NCI-H2171 treated with DMSO at 0.1 percent for 48 hours (cell line): Measurements from ENCODE around the gene C7orf25.

Experiments
- DNase-seq: peaks from one replicate; lab custom pipeline; 2025; lab: John Stamatoyannopoulos, UW

Gene C7orf25

GRCh38 chr7:42911454-42912447 lies at the start of gene C7orf25:
C7orf25 (minus strand) TSS chr7:42912070; CDS start chr7:42910900, 1,170 bp downstream.
- peak; percentile 94 for DNase-seq

GRCh38 chr7:42961170-42961569 lies 49.3 kb upstream of the C7orf25 start:
- no peak for DNase-seq

GRCh38 chr7:42960762-42961161 lies 48.9 kb upstream of the C7orf25 start:
- no peak for DNase-seq

- DNase-seq: no peak
Observed at GRCh38 chr7:42959549-42959948, 47.7 kb upstream of the C7orf25 start.

- DNase-seq: no peak
Observed at GRCh38 chr7:42956062-42956461, 44.2 kb upstream of the C7orf25 start.

GRCh38 chr7:42953994-42954393 lies 42.1 kb upstream of the C7orf25 start:
- no peak for DNase-seq

- DNase-seq: no peak
Observed at GRCh38 chr7:42952328-42952727, 40.5 kb upstream of the C7orf25 start.

- no peak for DNase-seq
Observed at GRCh38 chr7:42950417-42950816, 38.5 kb upstream of the C7orf25 start.

GRCh38 chr7:42947521-42947920 lies 35.7 kb upstream of the C7orf25 start:
- no peak for DNase-seq

GRCh38 chr7:42946627-42946950 lies 34.7 kb upstream of the C7orf25 start:
- no peak for DNase-seq

- DNase-seq: no peak
Observed at GRCh38 chr7:42945821-42946626, 34.2 kb upstream of the C7orf25 start.

GRCh38 chr7:42940985-42941847 lies 29.3 kb upstream of the C7orf25 start:
- DNase-seq: peak; percentile 42

GRCh38 chr7:42939457-42940240 lies 27.8 kb upstream of the C7orf25 start:
- DNase-seq: no peak

- no peak for DNase-seq
Observed at GRCh38 chr7:42935861-42936260, 24.0 kb upstream of the C7orf25 start.

- no peak for DNase-seq
Observed at GRCh38 chr7:42934291-42934690, 22.4 kb upstream of the C7orf25 start.

GRCh38 chr7:42932811-42933591 lies 21.1 kb upstream of the C7orf25 start:
- peak; percentile 35 for DNase-seq

GRCh38 chr7:42931834-42932651 lies 20.2 kb upstream of the C7orf25 start, which contains the start of the genes MRPL32 and PSMA2:
MRPL32 (plus strand) TSS chr7:42932376; CDS start chr7:42932387, 11 bp downstream.
PSMA2 (minus strand) TSS chr7:42932174; CDS start chr7:42932158, 16 bp downstream.
- DNase-seq: peak; percentile 99

- DNase-seq: no peak
Observed at GRCh38 chr7:42931447-42931833, 19.6 kb upstream of the C7orf25 start.

GRCh38 chr7:42930889-42931288 lies 19.0 kb upstream of the C7orf25 start:
- no peak for DNase-seq
